Measurements from ENCODE around the gene RUNX2.

RUNX2 gene

DNA sequence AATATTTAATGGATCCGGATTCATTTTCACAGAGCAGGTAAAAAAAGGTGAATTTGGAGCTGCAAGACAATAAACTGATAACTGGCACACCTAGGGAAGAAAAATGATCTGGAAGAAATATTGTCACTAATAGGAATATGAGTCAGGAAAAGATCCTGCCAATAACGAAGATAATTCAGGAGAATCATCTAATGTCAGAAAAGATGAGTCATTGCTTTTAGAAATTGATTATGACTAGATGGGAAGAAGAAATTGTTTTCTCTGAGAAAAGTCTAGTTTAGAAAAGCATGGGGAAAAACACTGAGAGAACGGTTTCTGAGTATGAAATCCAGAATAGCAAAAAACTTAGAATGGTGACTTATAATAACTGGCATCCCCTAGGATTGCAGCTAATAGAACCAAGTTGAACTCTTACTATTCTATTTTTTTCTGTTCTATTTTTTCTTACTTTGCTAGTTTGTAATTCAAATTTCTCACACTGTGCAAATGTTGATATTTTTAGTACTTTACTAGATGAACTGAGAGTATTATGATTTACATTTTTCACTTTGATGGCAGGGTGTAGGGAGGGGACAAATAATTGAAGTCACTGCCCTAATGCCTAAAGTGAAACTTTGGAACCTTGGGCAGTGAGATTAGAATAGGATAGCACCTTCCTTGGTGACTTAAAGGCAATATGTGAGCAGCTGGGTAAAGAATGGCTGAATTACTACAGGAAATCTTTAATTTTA lies 87.8 kb downstream of the RUNX2 start:
- H3K27me3 Mint-ChIP-seq (ENCODE audit: low read depth): peaks cover 33% of the 10 kb centered on the region
- no peak overlapping the region for H3K4me3 Mint-ChIP-seq
- no peaks in the 10 kb centered on the region for H3K36me3 Mint-ChIP-seq (ENCODE audit: low read depth)
- peaks cover 25% of the 10 kb centered on the region for H3K4me1 Mint-ChIP-seq (ENCODE audit: low read depth)
- no peaks in the 10 kb centered on the region for H3K9me3 Mint-ChIP-seq
- H3K27ac Mint-ChIP-seq: no peak overlapping the region

DNA sequence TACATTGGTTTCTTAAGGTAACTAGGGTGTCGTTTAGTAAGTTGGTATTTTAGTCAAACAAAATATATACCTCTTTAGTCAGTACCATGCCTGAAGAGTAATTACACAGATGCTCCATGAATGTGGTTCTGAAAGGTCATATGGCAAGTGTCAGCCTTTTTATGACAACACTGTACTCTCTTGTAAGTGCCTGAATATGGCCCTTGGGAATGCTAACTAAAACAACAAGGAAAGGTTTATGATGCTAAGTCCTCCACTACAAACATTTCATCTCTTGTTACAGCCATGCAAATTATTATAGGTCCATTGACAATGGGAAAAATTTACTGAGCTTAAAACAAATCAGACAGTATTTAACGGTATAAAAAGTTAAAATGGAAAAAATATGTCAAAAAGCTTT lies 88.6 kb downstream of the RUNX2 start:
- Mint-ChIP-seq H3K4me1 (ENCODE audit: low read depth) (peaks cover 31% of the 10 kb centered on the region), H3K27ac (no peak overlapping the region), H3K36me3 (ENCODE audit: low read depth) (peaks cover 1% of the 10 kb centered on the region)

DNA sequence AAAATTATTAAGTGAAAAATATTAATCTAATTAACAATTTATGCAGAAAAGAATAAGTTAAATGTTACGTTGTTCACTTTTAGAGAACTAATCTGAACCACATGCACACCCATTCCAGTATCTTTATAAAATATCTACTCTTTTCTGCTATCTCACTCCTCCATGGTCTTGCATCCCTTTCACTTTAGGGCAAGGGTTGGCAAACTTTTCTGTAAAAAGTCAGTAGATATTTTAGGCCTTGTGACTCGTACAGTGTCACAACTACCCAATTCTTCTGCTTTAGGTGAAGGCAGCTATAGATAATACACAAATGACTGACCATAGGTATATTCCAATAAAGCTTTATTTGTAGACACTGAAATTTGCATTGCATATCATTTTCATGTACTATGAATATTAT lies 89.3 kb downstream of the RUNX2 start:
- peaks cover 2% of the 10 kb centered on the region for H3K36me3 Mint-ChIP-seq (ENCODE audit: low read depth)
- H3K4me3 Mint-ChIP-seq: no peak overlapping the region
- peaks cover 34% of the 10 kb centered on the region for H3K4me1 Mint-ChIP-seq (ENCODE audit: low read depth)
- H3K9me3 Mint-ChIP-seq: no peaks in the 10 kb centered on the region
- H3K27me3 Mint-ChIP-seq (ENCODE audit: low read depth): peaks cover 41% of the 10 kb centered on the region
- H3K27ac Mint-ChIP-seq: no peak overlapping the region

More for the DNA sequence above, 88.6 kb downstream of the RUNX2 start:
- Mint-ChIP-seq H3K4me3 (no peak overlapping the region), H3K27me3 (ENCODE audit: low read depth) (peaks cover 39% of the 10 kb centered on the region), H3K9me3 (no peaks in the 10 kb centered on the region)

DNA sequence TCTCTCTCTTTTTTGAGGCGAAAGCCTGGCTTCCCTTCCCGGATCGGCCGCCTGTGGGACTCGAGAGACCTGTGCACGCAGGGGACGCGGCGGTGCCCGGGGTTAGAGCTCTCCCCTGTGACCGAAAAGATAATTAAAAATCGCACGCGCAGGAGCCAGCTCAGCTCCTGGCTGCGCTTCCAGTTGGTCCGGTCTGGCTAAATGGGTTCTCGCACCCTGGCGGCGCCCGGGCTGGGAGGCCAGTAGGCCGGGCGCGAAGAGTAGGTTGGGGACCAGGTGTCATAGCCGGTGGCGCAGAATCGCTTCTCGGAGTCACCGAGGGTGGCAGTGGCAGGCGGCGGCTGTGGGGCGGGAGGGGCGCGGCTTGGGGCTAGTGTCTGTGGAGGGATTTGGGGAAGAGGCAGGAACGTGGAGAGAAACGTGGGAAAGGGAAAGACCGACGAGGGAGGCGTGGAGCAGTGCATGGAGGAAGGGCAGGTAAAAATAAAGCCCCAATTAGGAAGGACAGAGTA lies 91.5 kb downstream of the RUNX2 start:
- Mint-ChIP-seq H3K36me3 (ENCODE audit: low read depth) (peaks cover 3% of the 10 kb centered on the region), H3K9me3 (no peaks in the 10 kb centered on the region), H3K27ac (peak overlapping the region; percentile 78), H3K27me3 (ENCODE audit: low read depth) (peaks cover 52% of the 10 kb centered on the region), H3K4me3 (peak overlapping the region; percentile 95), H3K4me1 (ENCODE audit: low read depth) (peaks cover 42% of the 10 kb centered on the region)

DNA sequence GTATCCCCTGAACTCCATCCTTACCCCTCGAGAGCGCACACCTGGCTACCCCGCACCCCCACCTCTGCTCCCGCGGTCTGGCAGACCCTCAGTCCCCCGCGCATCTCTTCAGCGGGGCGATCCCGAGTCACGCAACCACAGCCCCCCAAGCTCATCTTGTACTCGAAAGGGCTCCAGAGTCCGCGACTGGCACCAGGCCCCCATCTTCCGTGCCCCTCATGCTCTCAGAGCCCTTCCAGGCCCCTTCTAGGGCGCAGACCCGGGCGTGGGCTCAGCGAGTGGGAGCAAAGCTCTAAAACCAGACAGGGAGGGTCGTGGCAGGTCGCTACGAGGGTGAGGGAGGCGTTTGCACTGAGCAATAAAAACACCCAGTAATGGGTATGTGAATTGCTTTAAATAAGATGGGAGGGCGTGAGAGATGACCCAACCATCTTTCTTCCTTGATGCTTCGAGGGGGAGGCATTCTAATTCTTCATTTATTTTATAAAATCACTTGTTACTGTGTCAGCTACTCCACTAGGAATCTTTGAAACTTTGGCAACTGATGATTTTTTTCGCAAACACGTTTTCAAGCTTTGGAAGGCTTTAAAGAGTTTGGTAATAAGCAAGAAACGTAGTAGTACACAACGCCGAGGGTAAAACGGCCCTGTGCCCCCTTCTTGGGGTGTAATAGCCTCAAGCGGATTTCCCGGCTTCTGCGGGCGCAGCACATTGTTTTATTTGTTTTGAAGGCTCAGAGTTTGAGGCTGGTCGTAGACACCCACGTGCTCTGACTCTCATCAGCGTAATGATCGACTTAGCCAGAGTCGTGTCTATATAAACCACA lies 92.2 kb downstream of the RUNX2 start:
- Mint-ChIP-seq H3K4me1 (ENCODE audit: low read depth) (peaks cover 44% of the 10 kb centered on the region), H3K9me3 (no peaks in the 10 kb centered on the region), H3K27me3 (ENCODE audit: low read depth) (peaks cover 52% of the 10 kb centered on the region), H3K36me3 (ENCODE audit: low read depth) (peaks cover 3% of the 10 kb centered on the region), H3K27ac (peak overlapping the region; percentile 83), H3K4me3 (peak overlapping the region; percentile 95)

DNA sequence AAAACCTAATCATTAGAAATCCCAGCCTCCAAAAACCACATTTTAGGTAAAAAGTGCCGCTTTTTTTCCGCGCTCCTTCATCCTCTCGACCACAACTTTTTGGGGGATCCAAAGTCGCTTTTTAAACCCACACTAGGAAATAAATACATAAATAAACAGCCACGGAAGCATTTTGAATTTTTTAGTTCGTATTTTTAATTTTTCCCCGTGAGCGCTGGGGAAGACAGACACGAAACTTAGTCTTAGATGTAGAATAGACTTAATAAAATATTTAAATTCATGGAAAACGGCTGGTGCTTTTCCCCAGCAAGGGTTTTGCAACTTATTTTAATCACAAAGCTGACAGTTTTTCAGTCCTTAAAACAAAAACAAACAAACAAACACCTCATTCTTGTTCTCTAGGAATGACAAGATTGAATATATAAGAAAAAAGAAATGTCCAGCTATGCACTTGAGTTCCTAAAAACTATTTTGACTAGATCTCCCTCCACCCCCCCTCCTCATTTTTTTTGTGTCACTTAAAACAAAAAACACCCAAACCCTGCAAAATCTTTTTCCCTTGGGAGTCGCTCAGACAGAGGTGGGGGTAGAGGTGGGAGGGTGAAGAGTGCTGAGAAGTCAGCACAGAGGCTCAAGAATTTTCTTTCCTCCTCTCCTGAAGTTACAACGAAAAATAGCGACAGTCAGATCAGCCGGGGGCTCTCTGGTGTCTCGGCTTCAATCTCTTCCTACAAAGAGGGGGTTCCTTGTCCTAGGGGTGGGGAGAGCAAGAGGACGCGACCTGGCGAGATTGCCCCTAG lies 93.0 kb downstream of the RUNX2 start:
- peak overlapping the region; percentile 90 for H3K27ac Mint-ChIP-seq
- peak overlapping the region; percentile 95 for H3K4me3 Mint-ChIP-seq
- no peaks in the 10 kb centered on the region for H3K9me3 Mint-ChIP-seq
- H3K4me1 Mint-ChIP-seq (ENCODE audit: low read depth): peaks cover 41% of the 10 kb centered on the region
- peaks cover 50% of the 10 kb centered on the region for H3K27me3 Mint-ChIP-seq (ENCODE audit: low read depth)
- peaks cover 3% of the 10 kb centered on the region for H3K36me3 Mint-ChIP-seq (ENCODE audit: low read depth)

DNA sequence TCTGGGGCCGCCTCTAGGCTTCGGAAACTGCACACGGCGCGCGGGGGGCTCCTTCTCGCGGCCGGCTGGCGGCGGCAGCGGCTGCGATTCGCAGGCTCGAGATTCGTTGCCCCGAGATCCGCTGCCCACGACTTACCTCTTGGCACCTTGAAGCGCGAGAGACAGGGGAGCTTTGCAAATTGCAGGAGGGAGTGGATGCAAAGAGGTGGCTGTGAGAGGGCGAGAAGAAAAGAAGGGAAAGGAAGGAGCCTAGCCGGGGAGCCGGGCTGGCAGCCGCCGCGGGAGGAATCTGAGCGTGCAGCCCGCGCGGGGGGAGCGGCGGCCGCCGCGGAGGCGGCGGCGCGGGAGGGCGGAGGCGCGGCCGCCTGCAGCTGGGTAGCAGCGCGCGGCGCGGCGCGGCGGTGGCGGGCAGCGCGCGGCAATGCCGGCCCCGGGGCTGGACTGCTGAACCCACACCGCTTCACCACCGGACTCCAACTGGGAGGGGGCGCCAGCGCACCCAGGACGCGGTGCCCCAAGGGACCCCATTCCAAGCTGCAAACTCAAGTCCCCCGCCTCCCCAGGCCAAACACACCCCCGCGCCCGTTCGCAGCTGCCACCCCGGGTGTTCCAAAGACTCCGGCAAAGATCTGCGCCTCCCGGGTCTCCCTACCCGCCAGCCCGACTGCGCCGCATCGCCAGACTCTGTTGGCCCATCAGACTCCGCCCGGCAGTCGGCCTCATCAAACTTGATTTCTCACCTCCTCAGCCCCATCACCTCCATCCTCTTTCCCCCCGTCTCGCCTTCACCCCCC lies 93.8 kb downstream of the RUNX2 start:
- Mint-ChIP-seq H3K27ac (peak overlapping the region; percentile 92), H3K27me3 (ENCODE audit: low read depth) (peaks cover 48% of the 10 kb centered on the region), H3K9me3 (no peaks in the 10 kb centered on the region), H3K4me3 (peak overlapping the region; percentile 98), H3K4me1 (ENCODE audit: low read depth) (peaks cover 38% of the 10 kb centered on the region), H3K36me3 (ENCODE audit: low read depth) (peaks cover 3% of the 10 kb centered on the region)

DNA sequence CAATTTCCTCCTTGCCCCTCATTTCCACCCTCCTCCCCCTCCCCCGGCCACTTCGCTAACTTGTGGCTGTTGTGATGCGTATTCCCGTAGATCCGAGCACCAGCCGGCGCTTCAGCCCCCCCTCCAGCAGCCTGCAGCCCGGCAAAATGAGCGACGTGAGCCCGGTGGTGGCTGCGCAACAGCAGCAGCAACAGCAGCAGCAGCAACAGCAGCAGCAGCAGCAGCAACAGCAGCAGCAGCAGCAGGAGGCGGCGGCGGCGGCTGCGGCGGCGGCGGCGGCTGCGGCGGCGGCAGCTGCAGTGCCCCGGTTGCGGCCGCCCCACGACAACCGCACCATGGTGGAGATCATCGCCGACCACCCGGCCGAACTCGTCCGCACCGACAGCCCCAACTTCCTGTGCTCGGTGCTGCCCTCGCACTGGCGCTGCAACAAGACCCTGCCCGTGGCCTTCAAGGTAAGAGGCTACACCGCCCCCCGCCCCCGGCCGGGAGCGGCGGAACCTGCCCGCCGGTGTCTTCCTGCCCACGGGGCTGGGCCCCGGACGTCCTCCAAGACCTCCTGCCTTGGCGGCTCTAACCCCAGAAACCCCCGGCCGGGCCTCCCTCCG lies 94.5 kb downstream of the RUNX2 start:
- Mint-ChIP-seq H3K4me1 (ENCODE audit: low read depth) (peaks cover 38% of the 10 kb centered on the region), H3K9me3 (no peaks in the 10 kb centered on the region), H3K4me3 (peak overlapping the region; percentile 98), H3K36me3 (ENCODE audit: low read depth) (peaks cover 3% of the 10 kb centered on the region), H3K27ac (peak overlapping the region; percentile 93), H3K27me3 (ENCODE audit: low read depth) (peaks cover 48% of the 10 kb centered on the region)

DNA sequence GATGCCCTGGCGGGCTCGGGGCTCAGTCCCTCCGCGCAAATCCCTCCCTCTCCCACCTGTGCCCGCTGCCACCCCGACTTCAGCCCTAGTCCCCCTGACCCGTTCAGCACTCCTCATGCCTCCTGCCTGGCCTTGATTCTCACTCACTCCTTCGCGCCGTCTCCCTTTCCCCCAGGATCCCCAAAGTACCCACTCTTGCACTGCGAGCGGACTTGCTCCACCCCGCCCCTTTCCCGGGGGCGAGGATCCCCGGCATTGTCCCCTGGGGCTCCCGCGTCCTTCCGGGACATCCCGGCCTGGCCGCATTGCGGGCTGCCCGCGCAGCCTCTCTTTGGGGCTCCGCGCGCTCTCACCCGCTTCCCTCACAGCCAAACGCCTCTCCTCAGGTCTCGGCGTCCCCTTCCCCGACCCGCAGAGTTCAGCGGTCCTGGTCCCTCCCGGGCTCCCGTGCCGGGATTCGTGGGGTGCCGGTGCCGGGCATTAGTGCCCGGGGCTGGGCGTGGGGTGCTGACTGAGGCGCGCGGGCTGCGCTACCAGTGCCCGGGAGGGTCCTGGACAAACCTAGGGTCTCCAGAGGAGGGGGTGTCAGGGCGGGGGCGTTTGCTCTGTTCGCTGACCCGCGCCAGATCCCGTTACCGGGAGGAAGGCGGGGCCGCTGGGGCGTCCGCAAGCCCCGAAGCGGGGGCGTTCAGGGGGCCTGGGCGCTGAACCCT lies 95.1 kb downstream of the RUNX2 start:
- Mint-ChIP-seq H3K4me1 (ENCODE audit: low read depth) (peaks cover 40% of the 10 kb centered on the region), H3K27ac (peak overlapping the region; percentile 93), H3K9me3 (no peaks in the 10 kb centered on the region), H3K36me3 (ENCODE audit: low read depth) (peaks cover 4% of the 10 kb centered on the region), H3K27me3 (ENCODE audit: low read depth) (peaks cover 49% of the 10 kb centered on the region), H3K4me3 (peak overlapping the region; percentile 98)

DNA sequence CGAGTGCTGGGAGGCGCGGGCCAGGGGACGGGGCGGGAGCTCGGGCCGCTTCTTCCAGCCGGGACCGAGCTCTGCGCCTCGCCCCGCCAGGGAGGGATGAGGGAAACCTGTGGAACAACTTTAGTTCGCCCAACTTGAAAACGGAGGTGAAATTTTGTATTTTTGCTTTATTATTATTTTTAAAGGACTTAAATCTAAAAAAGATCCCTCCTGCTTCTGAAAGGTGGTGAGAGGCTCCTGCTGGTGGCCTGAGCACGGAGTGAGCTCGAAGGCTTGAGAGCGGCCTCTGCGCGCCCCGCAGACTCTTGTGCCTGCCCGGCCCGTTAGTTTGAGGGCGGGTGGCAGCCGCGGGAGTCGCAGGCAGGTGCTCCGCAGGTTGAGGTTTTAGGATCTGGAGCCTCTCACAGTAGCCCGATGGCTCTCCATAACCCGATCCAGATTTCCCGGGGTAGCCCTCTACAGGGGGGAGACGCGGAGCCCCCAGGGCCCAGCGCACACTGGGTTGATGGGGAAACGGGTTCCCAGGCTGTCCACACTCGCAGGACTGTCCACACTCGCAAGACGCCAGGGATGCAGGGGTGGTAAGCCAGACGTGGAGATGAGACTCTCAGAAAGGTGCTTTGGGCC lies 95.8 kb downstream of the RUNX2 start:
- Mint-ChIP-seq H3K4me3 (peak overlapping the region; percentile 98), H3K36me3 (ENCODE audit: low read depth) (peaks cover 4% of the 10 kb centered on the region), H3K27me3 (ENCODE audit: low read depth) (peaks cover 51% of the 10 kb centered on the region), H3K27ac (peak overlapping the region; percentile 45), H3K9me3 (no peaks in the 10 kb centered on the region), H3K4me1 (ENCODE audit: low read depth) (peaks cover 44% of the 10 kb centered on the region)

DNA sequence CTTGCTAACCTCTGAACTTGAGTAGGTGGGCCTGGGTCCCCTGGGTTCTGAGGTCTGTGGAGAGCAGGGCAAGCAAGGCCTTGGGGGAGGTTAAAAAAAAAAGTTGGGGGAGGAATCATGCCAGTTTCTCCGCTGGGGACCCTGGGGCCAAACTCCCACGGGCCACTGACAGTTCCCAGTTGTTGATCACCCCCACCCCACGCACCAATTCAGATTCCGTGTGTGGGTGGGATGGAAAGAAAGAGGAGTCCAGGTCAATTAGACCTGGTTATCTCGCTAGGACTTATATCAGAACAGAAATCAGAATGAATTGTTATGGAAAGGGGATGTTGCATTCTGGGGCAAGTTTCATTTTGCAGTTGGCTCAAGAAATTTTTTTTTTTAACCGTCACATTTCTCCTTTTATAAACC lies 96.3 kb downstream of the RUNX2 start:
- peak overlapping the region; percentile 71 for H3K4me3 Mint-ChIP-seq
- H3K27me3 Mint-ChIP-seq (ENCODE audit: low read depth): peaks cover 46% of the 10 kb centered on the region
- no peak overlapping the region for H3K27ac Mint-ChIP-seq
- H3K36me3 Mint-ChIP-seq (ENCODE audit: low read depth): peaks cover 9% of the 10 kb centered on the region
- H3K4me1 Mint-ChIP-seq (ENCODE audit: low read depth): peaks cover 44% of the 10 kb centered on the region
- H3K9me3 Mint-ChIP-seq: no peaks in the 10 kb centered on the region

DNA sequence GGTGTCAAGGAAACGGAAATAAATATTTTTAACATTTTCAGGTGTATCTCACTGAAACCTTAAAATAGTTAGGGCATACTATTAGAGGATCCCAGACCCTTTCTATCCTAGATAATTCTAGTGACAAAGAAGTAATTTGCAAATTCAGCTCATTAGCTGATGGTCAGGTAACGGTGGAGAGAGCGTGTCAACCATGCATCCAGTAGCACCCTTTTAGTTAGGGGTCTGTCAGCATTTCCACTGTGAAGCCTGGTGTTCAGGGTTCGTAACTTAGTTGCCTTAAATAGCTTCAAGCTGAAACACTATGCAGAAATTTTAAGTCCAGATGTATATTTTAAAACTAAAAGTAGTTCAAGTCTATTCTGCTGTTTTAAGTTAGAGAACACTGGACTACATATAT lies 98.1 kb downstream of the RUNX2 start:
- Mint-ChIP-seq H3K4me3 (no peak overlapping the region), H3K27ac (no peak overlapping the region), H3K9me3 (no peaks in the 10 kb centered on the region), H3K27me3 (ENCODE audit: low read depth) (peaks cover 30% of the 10 kb centered on the region), H3K4me1 (ENCODE audit: low read depth) (peaks cover 37% of the 10 kb centered on the region), H3K36me3 (ENCODE audit: low read depth) (peaks cover 14% of the 10 kb centered on the region)
